ENCODE data around the gene COL4A2. TPM values are rescaled to one million over a fixed set of nuclear protein-coding genes. Genes with fewer than 3 reads are reported as not detected.

COL4A2 gene
- total RNA-seq, 1 donor from 2014 or later, result 1,556 TPM

- peaks cover 5% of the 10 kb centered on the region for H3K9me3 Mint-ChIP-seq (ENCODE audit: unreplicated experiment)
Measured at GRCh38 chr13:110557610-110558305, 250.7 kb downstream of the COL4A2 start.

DNA sequence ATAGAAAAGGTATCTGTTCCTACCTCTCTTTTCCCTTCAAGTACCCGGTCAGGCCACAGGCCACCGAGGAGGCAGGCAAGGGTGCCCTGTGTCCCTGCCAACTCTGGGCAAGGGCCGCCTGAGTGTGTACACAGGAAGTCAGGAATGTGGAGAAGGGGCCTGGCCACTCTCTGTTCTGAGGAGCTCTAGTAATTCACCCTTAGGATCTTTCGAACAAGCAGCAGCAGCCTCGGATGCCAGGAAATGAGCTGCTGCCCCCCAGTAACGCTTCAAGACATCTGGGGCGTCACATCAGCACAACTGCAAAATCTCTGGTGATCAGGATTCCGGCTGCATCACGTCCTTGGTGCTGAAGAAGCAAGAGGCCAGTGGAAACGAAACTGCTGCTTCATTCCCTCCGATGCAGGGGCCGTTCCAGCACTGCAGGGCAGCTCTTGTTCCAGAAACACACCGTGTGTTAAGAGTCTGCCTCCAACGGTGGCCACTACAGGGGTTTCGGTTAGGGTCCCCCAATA, 252.4 kb downstream of the COL4A2 start:
- H3K36me3 Mint-ChIP-seq (ENCODE audit: low read depth, unreplicated experiment), result peaks cover 8% of the 10 kb centered on the region
- no peak overlapping the region for H3K27ac Mint-ChIP-seq (ENCODE audit: unreplicated experiment)
- no peak overlapping the region for H3K4me3 Mint-ChIP-seq (ENCODE audit: unreplicated experiment)
- TF ChIP-seq, protein P1, sequence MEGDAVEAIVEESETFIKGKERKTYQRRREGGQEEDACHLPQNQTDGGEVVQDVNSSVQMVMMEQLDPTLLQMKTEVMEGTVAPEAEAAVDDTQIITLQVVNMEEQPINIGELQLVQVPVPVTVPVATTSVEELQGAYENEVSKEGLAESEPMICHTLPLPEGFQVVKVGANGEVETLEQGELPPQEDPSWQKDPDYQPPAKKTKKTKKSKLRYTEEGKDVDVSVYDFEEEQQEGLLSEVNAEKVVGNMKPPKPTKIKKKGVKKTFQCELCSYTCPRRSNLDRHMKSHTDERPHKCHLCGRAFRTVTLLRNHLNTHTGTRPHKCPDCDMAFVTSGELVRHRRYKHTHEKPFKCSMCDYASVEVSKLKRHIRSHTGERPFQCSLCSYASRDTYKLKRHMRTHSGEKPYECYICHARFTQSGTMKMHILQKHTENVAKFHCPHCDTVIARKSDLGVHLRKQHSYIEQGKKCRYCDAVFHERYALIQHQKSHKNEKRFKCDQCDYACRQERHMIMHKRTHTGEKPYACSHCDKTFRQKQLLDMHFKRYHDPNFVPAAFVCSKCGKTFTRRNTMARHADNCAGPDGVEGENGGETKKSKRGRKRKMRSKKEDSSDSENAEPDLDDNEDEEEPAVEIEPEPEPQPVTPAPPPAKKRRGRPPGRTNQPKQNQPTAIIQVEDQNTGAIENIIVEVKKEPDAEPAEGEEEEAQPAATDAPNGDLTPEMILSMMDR (IDR thresholded peaks at IDR 0.05; ENCODE audit: unreplicated experiment), result no peak
- peaks cover 5% of the 10 kb centered on the region for H3K9me3 Mint-ChIP-seq (ENCODE audit: unreplicated experiment)
- no peak for DNase-seq (ENCODE audit: low spot score)
- peaks cover 6% of the 10 kb centered on the region for H3K27me3 Mint-ChIP-seq (ENCODE audit: unreplicated experiment)
- H3K4me1 Mint-ChIP-seq (ENCODE audit: unreplicated experiment), result peaks cover 8% of the 10 kb centered on the region

More at GRCh38 chr13:110557610-110558305, 250.7 kb downstream of the COL4A2 start:
- TF ChIP-seq, protein P1 (IDR thresholded peaks at IDR 0.05; ENCODE audit: unreplicated experiment), result no peak
- Mint-ChIP-seq H3K4me1 (ENCODE audit: unreplicated experiment) (peaks cover 8% of the 10 kb centered on the region), H3K4me3 (ENCODE audit: unreplicated experiment) (no peak overlapping the region), H3K36me3 (ENCODE audit: low read depth, unreplicated experiment) (peaks cover 8% of the 10 kb centered on the region), H3K27me3 (ENCODE audit: unreplicated experiment) (peaks cover 6% of the 10 kb centered on the region), H3K27ac (ENCODE audit: unreplicated experiment) (no peak overlapping the region)
- no peak for DNase-seq (ENCODE audit: low spot score)

DNA sequence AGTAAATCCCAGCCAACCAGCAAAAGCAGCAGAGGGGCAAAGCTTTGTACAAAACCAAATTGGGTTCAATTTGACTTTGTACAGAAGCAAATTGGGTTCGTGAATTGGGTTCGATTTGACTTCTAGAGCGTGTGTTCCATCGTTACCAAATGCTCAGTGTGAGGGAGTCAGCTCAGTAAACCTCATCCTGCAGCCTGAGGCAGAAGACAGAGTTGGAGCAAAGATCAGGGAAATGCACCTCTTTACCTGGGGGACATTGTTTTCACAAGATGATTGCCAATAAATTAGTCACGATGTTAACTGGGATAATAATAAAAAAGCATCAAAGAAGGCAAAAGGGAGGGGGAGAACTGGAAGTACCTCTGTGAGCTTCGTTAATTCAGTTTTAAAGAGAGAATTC, 252.9 kb downstream of the COL4A2 start:
- H3K4me3 Mint-ChIP-seq (ENCODE audit: unreplicated experiment), result peak overlapping the region; percentile 33
- DNase-seq (ENCODE audit: low spot score), result no peak
- H3K27ac Mint-ChIP-seq (ENCODE audit: unreplicated experiment), result no peak overlapping the region
- H3K9me3 Mint-ChIP-seq (ENCODE audit: unreplicated experiment), result peaks cover 5% of the 10 kb centered on the region
- peaks cover 8% of the 10 kb centered on the region for H3K36me3 Mint-ChIP-seq (ENCODE audit: low read depth, unreplicated experiment)
- H3K27me3 Mint-ChIP-seq (ENCODE audit: unreplicated experiment), result peaks cover 8% of the 10 kb centered on the region
- peaks cover 8% of the 10 kb centered on the region for H3K4me1 Mint-ChIP-seq (ENCODE audit: unreplicated experiment)
- TF ChIP-seq, protein P1 (IDR thresholded peaks at IDR 0.05; ENCODE audit: unreplicated experiment), result no peak

DNA sequence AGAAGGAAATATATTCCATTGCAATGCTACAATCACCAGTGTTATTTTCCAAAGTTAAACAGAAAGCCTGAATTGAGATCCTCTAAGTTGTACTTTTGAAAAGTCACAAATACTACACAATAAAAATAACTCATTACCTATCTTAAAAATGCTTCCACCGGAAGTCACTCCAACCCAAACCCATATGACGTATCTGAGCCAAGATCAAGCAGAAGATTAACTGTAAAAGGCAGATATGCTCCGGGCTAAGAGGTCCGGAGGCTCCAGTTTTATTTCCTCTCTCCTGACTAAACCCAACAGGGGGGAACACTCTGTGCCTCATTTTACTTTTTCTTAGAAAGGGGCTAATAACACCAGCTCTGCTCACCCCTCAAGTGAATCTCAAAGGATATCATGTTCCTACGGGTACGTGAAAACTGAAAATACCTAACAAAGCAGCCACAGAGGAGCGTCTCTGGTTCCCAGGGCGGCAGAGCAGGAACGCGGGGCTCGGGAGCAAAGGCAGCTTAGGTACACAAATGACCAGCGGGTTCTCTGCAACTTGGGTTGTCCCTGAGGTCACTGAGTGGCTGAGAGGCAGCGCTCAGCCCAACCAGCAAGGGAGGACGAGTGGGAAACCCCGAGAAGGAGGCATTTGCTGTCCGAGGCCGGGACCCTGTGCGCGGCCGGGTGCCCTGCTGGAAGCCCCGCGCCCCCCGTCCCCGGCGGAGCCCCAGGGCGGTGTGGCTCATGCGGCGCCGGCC, 253.7 kb downstream of the COL4A2 start:
- Mint-ChIP-seq H3K4me1 (ENCODE audit: unreplicated experiment) (peaks cover 8% of the 10 kb centered on the region), H3K9me3 (ENCODE audit: unreplicated experiment) (peaks cover 5% of the 10 kb centered on the region), H3K27me3 (ENCODE audit: unreplicated experiment) (peaks cover 7% of the 10 kb centered on the region), H3K36me3 (ENCODE audit: low read depth, unreplicated experiment) (peaks cover 8% of the 10 kb centered on the region), H3K27ac (ENCODE audit: unreplicated experiment) (peak overlapping the region; percentile 18), H3K4me3 (ENCODE audit: unreplicated experiment) (peak overlapping the region; percentile 88)
- TF ChIP-seq, protein P1 (IDR thresholded peaks at IDR 0.05; ENCODE audit: unreplicated experiment), result no peak
- peak; percentile 36 for DNase-seq (ENCODE audit: low spot score)
